ENCODE results near the gene ESYT2. TPM values are rescaled to one million over a fixed set of nuclear protein-coding genes. Genes with fewer than 3 reads are reported as not detected.
"Not testable (repeated sequence)": the region's sequence is repeated elsewhere in the genome, so short reads cannot be mapped to it uniquely, and the experiment has no call there.

The ESYT2 gene
- total RNA-seq, 1 experiment from 2014 or later: 66.6 TPM

DNA sequence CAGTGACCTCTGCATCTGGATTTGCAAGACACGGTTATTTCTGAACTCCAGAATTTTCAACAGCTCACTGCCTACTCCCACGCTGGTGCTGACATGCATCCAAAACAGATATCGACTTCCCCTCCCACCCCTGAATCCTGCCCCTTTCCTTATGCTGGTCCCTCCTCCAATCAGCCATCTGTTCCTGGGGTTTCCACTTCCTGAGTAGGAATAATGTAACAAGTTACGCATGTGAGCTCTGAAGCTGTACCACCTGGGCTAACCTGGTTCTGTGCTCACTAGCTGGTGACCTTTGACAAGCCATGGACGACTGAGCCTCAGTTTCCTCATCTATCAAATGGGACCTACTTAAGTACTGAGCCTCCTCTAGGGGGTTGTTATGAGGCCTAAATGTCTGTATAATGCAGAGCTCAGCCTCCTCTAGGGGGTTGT, 123.0 kb downstream of the ESYT2 start:
- intact Hi-C loops (cut with micrococcal nuclease; ENCODE audit: unreplicated experiment): no loop called here
- no peak for DNase-seq
- Mint-ChIP-seq H3K36me3 (ENCODE audit: insufficient read depth, unreplicated experiment) (peaks cover 34% of the 10 kb centered on the region), H3K4me3 (ENCODE audit: low read depth, unreplicated experiment) (peak overlapping the region; percentile 95), H3K27ac (ENCODE audit: unreplicated experiment) (no peak overlapping the region), H3K9me3 (ENCODE audit: low read depth, unreplicated experiment) (no peaks in the 10 kb centered on the region), H3K27me3 (ENCODE audit: unreplicated experiment) (no peaks in the 10 kb centered on the region), H3K4me1 (ENCODE audit: low read depth, unreplicated experiment) (peaks cover 44% of the 10 kb centered on the region)
- no peak for TF ChIP-seq CTCF (IDR thresholded peaks at IDR 0.05; ENCODE audit: unreplicated experiment)
- BruUV-seq (replicated peaks): no TSS peak
- CTCF ChIA-PET: no interaction called here

GRCh38 chr7:158705234-158705850, 124.0 kb downstream of the ESYT2 start:
- Mint-ChIP-seq H3K4me3 (ENCODE audit: low read depth, unreplicated experiment) (peak overlapping the region; percentile 95), H3K27me3 (ENCODE audit: unreplicated experiment) (no peaks in the 10 kb centered on the region), H3K9me3 (ENCODE audit: low read depth, unreplicated experiment) (no peaks in the 10 kb centered on the region), H3K36me3 (ENCODE audit: insufficient read depth, unreplicated experiment) (peaks cover 34% of the 10 kb centered on the region), H3K27ac (ENCODE audit: unreplicated experiment) (peak overlapping the region; percentile 83), H3K4me1 (ENCODE audit: low read depth, unreplicated experiment) (peaks cover 43% of the 10 kb centered on the region)
- TSS peak; percentile 67 for BruUV-seq (replicated peaks)
- CTCF ChIA-PET: interaction anchor here (0.8 kb wide), 1 partner anchor 9 kb away, joined by 4 read pairs; no protein-coding TSS in a partner anchor
- no peak for TF ChIP-seq CTCF (IDR thresholded peaks at IDR 0.05; ENCODE audit: unreplicated experiment)
- no peak for DNase-seq
- intact Hi-C loops (cut with micrococcal nuclease; ENCODE audit: unreplicated experiment): no loop called here

- DNase-seq: peak; percentile 98
- Mint-ChIP-seq H3K4me3 (ENCODE audit: low read depth, unreplicated experiment) (peak within 1 kb of the TSS; percentile 95), H3K4me1 (ENCODE audit: low read depth, unreplicated experiment) (peaks cover 39% of the 10 kb centered on the region), H3K27me3 (ENCODE audit: unreplicated experiment) (no peaks in the 10 kb centered on the region), H3K9me3 (ENCODE audit: low read depth, unreplicated experiment) (no peaks in the 10 kb centered on the region), H3K36me3 (ENCODE audit: insufficient read depth, unreplicated experiment) (peaks cover 34% of the 10 kb centered on the region), H3K27ac (ENCODE audit: unreplicated experiment) (peak within 1 kb of the TSS; percentile 83)
- BruUV-seq (replicated peaks): no TSS peak
- intact Hi-C loops (cut with micrococcal nuclease; ENCODE audit: unreplicated experiment): loop anchor here (5.0 kb wide), 1 partner anchor 113 kb away; no protein-coding TSS in a partner anchor
- CTCF ChIA-PET: interaction anchor here (0.8 to 1.0 kb wide), 2 partner anchors 8 to 28 kb away, joined by 3 to 4 read pairs; no protein-coding TSS in a partner anchor
- no peak for TF ChIP-seq CTCF (IDR thresholded peaks at IDR 0.05; ENCODE audit: unreplicated experiment)
These were observed 124.6 kb downstream of the ESYT2 start, which contains the start of gene NCAPG2 for GRCh38 chr7:158704524-158705233. Gene NCAPG2, minus strand, starts transcription at chr7:158704804. Its CDS starts 2,905 bp downstream, at chr7:158701899.

- Mint-ChIP-seq H3K36me3 (ENCODE audit: insufficient read depth, unreplicated experiment) (peaks cover 39% of the 10 kb centered on the region), H3K27ac (ENCODE audit: unreplicated experiment) (peak overlapping the region; percentile 83), H3K4me3 (ENCODE audit: low read depth, unreplicated experiment) (peak overlapping the region; percentile 95), H3K4me1 (ENCODE audit: low read depth, unreplicated experiment) (peaks cover 44% of the 10 kb centered on the region)
- not testable (repeated sequence) for H3K27me3 Mint-ChIP-seq (ENCODE audit: unreplicated experiment); DNase-seq; H3K9me3 Mint-ChIP-seq (ENCODE audit: low read depth, unreplicated experiment); BruUV-seq (replicated peaks)
- intact Hi-C loops (cut with micrococcal nuclease; ENCODE audit: unreplicated experiment): loop anchor here (5.0 kb wide), 1 partner anchor 113 kb away; no protein-coding TSS in a partner anchor
- CTCF ChIA-PET: interaction anchor here (1.0 kb wide), 1 partner anchor 29 kb away, joined by 3 read pairs; no protein-coding TSS in a partner anchor
These were observed 125.4 kb downstream of the ESYT2 start for GRCh38 chr7:158703679-158704523.
